GM23338 (cell line): ENCODE results near the gene ARSB. TPM values are rescaled to one million over a fixed set of nuclear protein-coding genes. Genes with fewer than 3 reads are reported as not detected.

ENCODE experiments used
- ATAC-seq: fragments of 200-7000 bp; cut with Tn5 transposase; 3 replicates; pipeline ENCODE4 v1.9.1; 2020
- DNase-seq: peaks from one replicate; pipeline ENCODE4 v3.0.0-alpha.2; 2015; ENCODE audit warnings: low spot score
- H2AFZ ChIP-seq: fragments of 200-600 bp; sonication (generic); 2 replicates; pipeline ENCODE4 v1.8.0; 2016; ENCODE audit warnings: antibody characterized with exemption, mild to moderate bottlenecking, moderate library complexity
- H3F3A ChIP-seq: fragments of 200-600 bp; sonication (generic); replicated peaks from 2 replicates; pipeline ENCODE4 v1.8.0; 2017; ENCODE audit warnings: antibody characterized with exemption, mixed run types, low read depth
- H3K27ac ChIP-seq: fragments of 200-600 bp; sonication (generic); 2 replicates; pipeline ENCODE4 v1.6.1; 2016; ENCODE audit warnings: low read depth
- H3K27me3 ChIP-seq: fragments of 200-600 bp; sonication (generic); 2 replicates; pipeline ENCODE4 v1.8.0; 2016; ENCODE audit warnings: mild to moderate bottlenecking, mixed run types, moderate library complexity; ENCODE audit not compliant: insufficient read depth
- H3K36me3 ChIP-seq: fragments of 200-600 bp; sonication (generic); 2 replicates; pipeline ENCODE4 v1.8.0; 2016; ENCODE audit warnings: mild to moderate bottlenecking; ENCODE audit not compliant: insufficient read depth
- H3K4me1 ChIP-seq: fragments of 200-600 bp; sonication (generic); 2 replicates; pipeline ENCODE4 v1.8.0; 2016; ENCODE audit warnings: mild to moderate bottlenecking, moderate library complexity; ENCODE audit not compliant: insufficient read depth
- H3K4me2 ChIP-seq: fragments of 200-600 bp; sonication (generic); 2 replicates; pipeline ENCODE4 v1.7.1; 2017; ENCODE audit warnings: mixed run types
- H3K4me3 ChIP-seq: fragments of 200-600 bp; sonication (generic); 2 replicates; pipeline ENCODE4 v1.6.1; 2016; ENCODE audit warnings: mixed run types
- H3K79me2 ChIP-seq: fragments of 200-600 bp; sonication (generic); replicated peaks from 2 replicates; pipeline ENCODE4 v1.8.0; 2017; ENCODE audit warnings: mild to moderate bottlenecking; ENCODE audit not compliant: insufficient read depth
- H3K9me2 ChIP-seq: fragments of 200-600 bp; sonication (generic); 2 replicates; pipeline ENCODE4 v1.8.0; 2017; ENCODE audit not compliant: insufficient read depth
- H4K20me1 ChIP-seq: fragments of 200-600 bp; sonication (generic); replicated peaks from 2 replicates; pipeline ENCODE4 v1.8.0; 2017; ENCODE audit warnings: mild to moderate bottlenecking; ENCODE audit not compliant: insufficient read depth
- H3K27ac Mint-ChIP-seq: 2 replicates; pipeline ENCODE4 v1.8.0; 2020; ENCODE audit warnings: inconsistent platforms, mild to moderate bottlenecking, moderate library complexity, mixed read lengths
- H3K27me3 Mint-ChIP-seq: 3 replicates; pipeline ENCODE4 v1.8.0; 2022; ENCODE audit warnings: low read depth, mild to moderate bottlenecking, moderate library complexity, mixed read lengths, inconsistent platforms; ENCODE audit not compliant: insufficient read depth, poor library complexity
- H3K36me3 Mint-ChIP-seq: 3 replicates; pipeline ENCODE4 v1.8.0; 2021; ENCODE audit warnings: low read depth, mild to moderate bottlenecking, inconsistent platforms, moderate library complexity, mixed read lengths
- H3K4me1 Mint-ChIP-seq: 3 replicates; pipeline ENCODE4 v1.8.0; 2020; ENCODE audit warnings: mild to moderate bottlenecking, inconsistent platforms, mixed read lengths
- H3K4me3 Mint-ChIP-seq: 3 replicates; pipeline ENCODE4 v1.8.0; 2021; ENCODE audit warnings: moderate library complexity, mild to moderate bottlenecking, inconsistent platforms, mixed read lengths
- H3K9me3 Mint-ChIP-seq: 3 replicates; pipeline ENCODE4 v1.8.0; 2020; ENCODE audit warnings: moderate library complexity, mild to moderate bottlenecking, inconsistent platforms, mixed read lengths
- CREB1 ChIP-seq: fragments of 250-450 bp; sonication (Bioruptor Pico); IDR thresholded peaks from 2 replicates; pipeline ENCODE4 v1.5.0; 2020; ENCODE audit warnings: low read depth, mild to moderate bottlenecking, moderate library complexity
- CTCF ChIP-seq, 2 experiments: fragments of 200-600 bp in 1 of 2; sonication (generic) in 1 of 2; conservative IDR thresholded peaks; 2 replicates each; pipeline versions ENCODE4 v1.5.1 to v1.6.1; 2016 to 2017; ENCODE audit warnings: antibody characterized with exemption in 2 of 2, low read depth in 2 of 2, mild to moderate bottlenecking in 2 of 2, moderate library complexity in 1 of 2
- ETS1 ChIP-seq: IDR thresholded peaks from 2 replicates; pipeline ENCODE4 v1.6.1; 2016; ENCODE audit warnings: antibody characterized with exemption
- EZH2 ChIP-seq: fragments of 200-600 bp; sonication (generic); IDR thresholded peaks from one replicate; pipeline ENCODE4 v1.8.0; 2017; ENCODE audit warnings: antibody characterized with exemption, mild to moderate bottlenecking, low read depth; ENCODE audit not compliant: unreplicated experiment
- EZH2phosphoT487 ChIP-seq: fragments of 200-600 bp; sonication (generic); IDR thresholded peaks from one replicate; pipeline ENCODE4 v1.8.1; 2018; ENCODE audit warnings: antibody characterized with exemption; ENCODE audit not compliant: unreplicated experiment
- JUNB ChIP-seq: IDR thresholded peaks from one replicate; pipeline ENCODE4 v1.6.1; 2016; ENCODE audit warnings: antibody characterized with exemption; ENCODE audit not compliant: unreplicated experiment
- NANOG ChIP-seq: IDR thresholded peaks from 2 replicates; pipeline ENCODE4 v1.6.1; 2016; ENCODE audit warnings: antibody characterized with exemption, borderline replicate concordance
- POLR2AphosphoS5 ChIP-seq: IDR thresholded peaks from 2 replicates; pipeline ENCODE4 v1.6.1; 2016; ENCODE audit warnings: antibody characterized with exemption, low read depth
- REST ChIP-seq: IDR thresholded peaks from one replicate; pipeline ENCODE4 v1.6.1; 2018; ENCODE audit warnings: antibody characterized with exemption; ENCODE audit not compliant: unreplicated experiment
- STAT1 ChIP-seq: IDR thresholded peaks from one replicate; pipeline ENCODE4 v1.6.1; 2016; ENCODE audit warnings: antibody characterized with exemption; ENCODE audit not compliant: unreplicated experiment
- ZNF114 ChIP-seq: fragments of 250-450 bp; sonication (Bioruptor Pico); IDR thresholded peaks from 2 replicates; pipeline ENCODE4 v1.5.0; 2020; ENCODE audit warnings: mild to moderate bottlenecking, moderate library complexity
- ZNF462 ChIP-seq: fragments of 250-450 bp; sonication (Bioruptor Pico); IDR thresholded peaks from 2 replicates; pipeline ENCODE4 v1.5.0; 2020; ENCODE audit warnings: mild to moderate bottlenecking, moderate library complexity
- polyA plus RNA-seq: library from polyadenylated mRNA; unstranded; fragments of >200 nt; fragmentation: Nextera tagmentation; extraction: Ambion mirVana; gene quantifications from 2 replicates; pipeline ENCODE4 v1.2.1, GENCODE V29; 2016
- total RNA-seq: library from RNA; depleted of rRNA; stranded (reverse); fragments of >200 nt; shearing (Covaris generic); gene quantifications from 2 replicates; pipeline ENCODE4 v1.2.3, GENCODE V29; 2014

Gene ARSB
- total and polyA plus RNA-seq, 2 experiments from 2014 or later, result 7.4 to 24.6 TPM

GRCh38 chr5:79007872-79008271 lies 22.8 kb upstream of the ARSB start (continued):
- TF ChIP-seq ZNF462 (CRISPR knock-in tag), result no peak
- no peak for TF ChIP-seq CREB1 (CRISPR knock-in tag)
- no peak for TF ChIP-seq ZNF114 (CRISPR knock-in tag)

- no peak for ATAC-seq
- Mint-ChIP-seq H3K27me3 (peaks cover under 1% of the 10 kb centered on the region), H3K4me1 (no peaks in the 10 kb centered on the region), H3K9me3 (no peaks in the 10 kb centered on the region), H3K36me3 (no peaks in the 10 kb centered on the region), H3K4me3 (no peak overlapping the region), H3K27ac (no peak overlapping the region)
- no peaks in the 10 kb centered on the region for H3K36me3 ChIP-seq
- no peaks in the 10 kb centered on the region for H4K20me1 ChIP-seq
- H3K4me1 ChIP-seq, result no peaks in the 10 kb centered on the region
- H2AFZ ChIP-seq, result no peak overlapping the region
- no peaks in the 10 kb centered on the region for H3K79me2 ChIP-seq
- H3K4me3 ChIP-seq, result no peak overlapping the region
- no peaks in the 10 kb centered on the region for H3K27me3 ChIP-seq
- H3F3A ChIP-seq, result no peaks in the 10 kb centered on the region
- no peak overlapping the region for H3K4me2 ChIP-seq
- H3K27ac ChIP-seq, result no peak overlapping the region
- no peaks in the 10 kb centered on the region for H3K9me2 ChIP-seq
- DNase-seq, result no peak
- TF ChIP-seq POLR2AphosphoS5 (no peak), JUNB (no peak), CTCF (conservative IDR thresholded peaks at IDR 0.05; ENCODE audit: low read depth in 2 of 2) (no peak), EZH2phosphoT487 (no peak), NANOG (no peak), EZH2 (no peak), REST (no peak), STAT1 (no peak), ETS1 (no peak), ZNF114 (CRISPR knock-in tag) (no peak)
Observed at GRCh38 chr5:79005936-79006631, 21.0 kb upstream of the ARSB start.
